HG02938 (cell line): Measurements from ENCODE around the gene PTPN6.

Experiments used
- ATAC-seq: cut with Tn5 transposase; IDR thresholded peaks from one replicate; pipeline ENCODE4 v1.9.1; 2021; ENCODE audit warnings: mild to moderate bottlenecking, moderate library complexity; ENCODE audit not compliant: unreplicated experiment

The PTPN6 gene

GRCh38 chr12:7001921-7002591, 50.9 kb downstream of the PTPN6 start:
- ATAC-seq: no peak

- no peak for ATAC-seq
Measured at GRCh38 chr12:7004287-7004803, 53.2 kb downstream of the PTPN6 start.

GRCh38 chr12:7004840-7005239, 53.7 kb downstream of the PTPN6 start:
- no peak for ATAC-seq

- no peak for ATAC-seq
Measured at GRCh38 chr12:7005311-7005710, 54.2 kb downstream of the PTPN6 start.

GRCh38 chr12:7006639-7007038, 55.5 kb downstream of the PTPN6 start:
- no peak for ATAC-seq

GRCh38 chr12:7008864-7009263, 57.7 kb downstream of the PTPN6 start:
- no peak for ATAC-seq

- no peak for ATAC-seq
Measured at GRCh38 chr12:7009512-7009911, 58.4 kb downstream of the PTPN6 start.
